CD4-positive, alpha-beta T cell treated with Interleukin-15 for 1 hour (primary cell): ENCODE data around the gene PRPH2.
"Not testable (repeated sequence)": the region's sequence is repeated elsewhere in the genome, so short reads cannot be mapped to it uniquely, and the experiment has no call there.

Source experiments
- DNase-seq: peaks from one replicate; pipeline ENCODE4 v3.0.0-alpha.2; 2020

PRPH2 gene

GRCh38 chr6:42696526-42697267, 25.7 kb downstream of the PRPH2 start:
- no peak for DNase-seq

GRCh38 chr6:42694586-42694985, 27.8 kb downstream of the PRPH2 start:
- no peak for DNase-seq

GRCh38 chr6:42693725-42694323, 28.6 kb downstream of the PRPH2 start:
- DNase-seq = no peak

GRCh38 chr6:42692137-42692911, 30.1 kb downstream of the PRPH2 start:
- DNase-seq = no peak

GRCh38 chr6:42690872-42691271, 31.5 kb downstream of the PRPH2 start:
- no peak for DNase-seq

- DNase-seq = no peak
These were observed 32.2 kb downstream of the PRPH2 start for GRCh38 chr6:42690151-42690702.

GRCh38 chr6:42689371-42689770, 33.0 kb downstream of the PRPH2 start:
- no peak for DNase-seq

- no peak for DNase-seq
These were observed 34.1 kb downstream of the PRPH2 start for GRCh38 chr6:42688281-42688680.

DNA sequence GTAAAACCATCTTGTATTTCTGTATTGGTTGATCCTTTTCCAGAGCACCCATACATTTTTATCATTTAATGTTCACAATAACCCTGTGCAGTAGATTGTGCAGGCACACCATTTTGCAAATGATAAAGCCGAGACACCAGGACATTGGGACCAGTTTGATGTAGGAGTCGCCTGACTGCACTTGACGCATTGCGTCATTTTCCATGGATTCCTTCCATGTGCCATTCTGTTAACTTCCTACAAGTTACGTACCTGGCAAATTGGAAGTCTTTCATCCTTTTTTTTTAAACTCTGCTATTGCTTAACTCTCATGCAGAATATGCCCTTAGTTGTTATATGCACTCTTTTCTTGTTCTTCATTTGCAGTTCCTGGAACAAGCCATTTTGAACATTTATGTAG, 43.0 kb downstream of the PRPH2 start:
- no peak for DNase-seq

GRCh38 chr6:42674780-42675179, 47.6 kb downstream of the PRPH2 start:
- no peak for DNase-seq

DNA sequence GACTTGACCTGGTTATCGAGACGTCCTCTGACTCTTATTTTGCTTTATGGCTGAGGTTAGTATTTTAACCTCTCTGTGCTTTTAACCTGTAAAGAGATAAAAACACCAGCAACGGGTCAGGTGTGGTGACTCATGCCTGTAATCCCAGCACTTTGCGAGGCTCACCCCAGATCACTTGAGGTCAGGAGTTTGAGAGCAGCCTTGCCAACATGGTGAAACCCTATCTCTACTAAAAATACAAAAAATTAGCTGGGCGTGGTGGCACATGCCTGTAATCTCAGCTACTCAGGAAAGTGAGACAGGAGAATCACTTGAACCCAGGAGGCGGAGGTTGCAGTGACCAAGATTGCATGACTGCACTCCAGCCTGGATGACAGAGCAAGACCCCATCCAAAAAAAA, 48.0 kb downstream of the PRPH2 start:
- DNase-seq = not testable (repeated sequence)

- no peak for DNase-seq
These were observed 57.7 kb downstream of the PRPH2 start for GRCh38 chr6:42664718-42665117.

DNA sequence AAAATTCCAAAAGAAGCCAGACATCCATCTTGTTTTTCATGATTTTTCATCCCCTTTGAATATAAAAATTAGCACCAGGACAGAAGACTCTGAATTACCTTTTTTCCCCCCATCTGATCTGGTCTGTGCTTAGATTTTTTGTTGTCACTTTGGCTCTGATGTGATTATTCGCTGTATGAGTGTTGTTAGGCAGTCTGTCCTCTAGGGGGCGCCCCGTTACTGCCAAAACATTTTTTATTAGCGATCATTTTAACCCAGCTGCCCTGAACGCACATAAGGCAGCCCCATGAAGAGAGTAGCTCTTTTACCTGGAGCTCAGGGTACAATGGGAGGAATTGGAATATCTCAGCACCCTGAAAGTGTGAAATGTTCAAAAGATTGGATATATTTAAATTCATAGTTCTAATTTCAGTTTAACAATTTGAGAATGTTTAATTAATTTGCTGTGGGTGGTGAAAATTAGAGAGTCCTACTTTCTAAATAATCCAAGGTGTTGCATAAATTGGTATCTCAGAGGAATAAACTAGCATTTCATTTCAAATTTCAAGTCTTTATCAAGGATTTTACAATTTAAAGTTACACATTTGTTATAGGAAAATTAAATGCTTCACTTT, 60.8 kb downstream of the PRPH2 start:
- DNase-seq = peak; percentile 80

DNA sequence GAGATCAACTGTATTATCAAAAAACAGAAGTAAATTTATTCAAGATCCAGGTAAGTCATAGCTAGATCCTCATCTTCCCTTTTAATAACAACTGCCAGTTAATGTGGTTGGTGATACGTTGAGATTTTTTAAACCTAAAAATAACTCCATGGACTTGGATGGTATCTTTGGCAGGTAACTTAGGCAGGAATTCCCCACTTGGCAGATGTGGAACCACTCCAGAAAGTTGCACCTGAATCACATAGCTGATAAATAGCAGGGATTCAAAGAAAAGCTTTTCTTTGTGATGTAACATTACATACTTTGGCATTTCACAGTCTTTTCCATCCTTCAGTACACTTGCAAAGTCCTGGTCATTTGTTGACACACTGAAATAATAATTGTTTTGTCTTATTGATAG, 62.6 kb downstream of the PRPH2 start:
- DNase-seq = no peak

DNA sequence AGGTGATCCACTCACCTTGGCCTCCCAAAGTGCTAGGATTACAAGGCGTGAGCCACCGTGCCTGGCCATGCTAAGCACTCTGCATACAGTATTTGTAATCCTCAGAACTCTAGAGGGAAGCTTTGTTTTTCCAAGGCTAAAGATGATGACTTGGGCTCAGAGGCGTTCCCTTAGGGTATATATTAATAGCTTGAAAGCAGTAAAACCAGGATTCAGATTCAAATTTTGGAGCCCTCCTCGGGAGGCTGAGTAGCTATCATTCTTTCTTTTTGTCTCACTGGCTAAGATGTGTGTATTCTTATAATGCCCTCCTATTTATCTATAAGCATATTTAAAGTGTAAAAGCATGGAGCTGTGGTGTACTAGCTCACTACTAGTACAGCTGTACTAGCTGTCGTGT, 68.5 kb downstream of the PRPH2 start:
- DNase-seq = no peak

GRCh38 chr6:42652024-42652746, 70.2 kb downstream of the PRPH2 start:
- no peak for DNase-seq
